Measurements from ENCODE around the gene EFR3B.

DNA sequence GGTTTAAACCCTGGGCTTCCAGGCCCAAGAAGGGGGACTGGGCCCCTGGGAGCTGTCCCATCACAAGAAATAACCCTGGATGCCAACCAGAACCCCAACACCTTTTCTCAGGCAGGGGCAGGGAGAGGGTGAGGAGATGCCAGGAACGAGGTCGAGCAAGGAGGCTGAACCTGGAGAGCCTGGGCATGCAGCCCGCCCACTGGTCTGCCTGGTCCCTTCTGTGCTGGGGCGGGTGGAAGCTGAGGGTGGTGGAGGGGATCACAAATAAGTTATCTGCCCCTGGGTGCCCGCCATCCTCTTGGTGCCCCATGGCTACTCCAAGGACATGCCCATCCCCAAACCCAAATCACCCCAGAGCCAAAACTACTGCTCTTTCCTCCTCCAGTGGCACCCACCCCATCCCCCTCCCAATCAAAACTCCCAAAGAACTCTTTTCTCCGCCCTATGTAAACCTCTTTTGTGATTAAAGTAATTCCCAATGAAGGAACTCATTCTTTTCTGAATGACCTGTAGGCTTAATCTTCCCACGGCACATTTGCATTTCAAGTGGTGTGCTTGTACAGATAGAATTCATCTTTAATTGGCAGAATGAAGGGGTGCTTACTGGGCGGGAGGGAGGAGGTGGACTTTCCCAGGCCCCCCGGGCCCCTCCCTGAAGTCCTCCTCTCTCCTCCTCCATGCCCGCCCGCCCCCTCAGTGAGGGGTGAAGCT lies 47.9 kb downstream of the EFR3B start:
- TF ChIP-seq EZH2phosphoT487 (conservative IDR thresholded peaks at IDR 0.05; ENCODE audit: low read length): no peak
- TF ChIP-seq, protein P1, sequence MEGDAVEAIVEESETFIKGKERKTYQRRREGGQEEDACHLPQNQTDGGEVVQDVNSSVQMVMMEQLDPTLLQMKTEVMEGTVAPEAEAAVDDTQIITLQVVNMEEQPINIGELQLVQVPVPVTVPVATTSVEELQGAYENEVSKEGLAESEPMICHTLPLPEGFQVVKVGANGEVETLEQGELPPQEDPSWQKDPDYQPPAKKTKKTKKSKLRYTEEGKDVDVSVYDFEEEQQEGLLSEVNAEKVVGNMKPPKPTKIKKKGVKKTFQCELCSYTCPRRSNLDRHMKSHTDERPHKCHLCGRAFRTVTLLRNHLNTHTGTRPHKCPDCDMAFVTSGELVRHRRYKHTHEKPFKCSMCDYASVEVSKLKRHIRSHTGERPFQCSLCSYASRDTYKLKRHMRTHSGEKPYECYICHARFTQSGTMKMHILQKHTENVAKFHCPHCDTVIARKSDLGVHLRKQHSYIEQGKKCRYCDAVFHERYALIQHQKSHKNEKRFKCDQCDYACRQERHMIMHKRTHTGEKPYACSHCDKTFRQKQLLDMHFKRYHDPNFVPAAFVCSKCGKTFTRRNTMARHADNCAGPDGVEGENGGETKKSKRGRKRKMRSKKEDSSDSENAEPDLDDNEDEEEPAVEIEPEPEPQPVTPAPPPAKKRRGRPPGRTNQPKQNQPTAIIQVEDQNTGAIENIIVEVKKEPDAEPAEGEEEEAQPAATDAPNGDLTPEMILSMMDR (IDR thresholded peaks at IDR 0.05; ENCODE audit: insufficient read depth, low read length, poor library complexity, severe bottlenecking): no peak
